Stimulated activated effector memory CD8-positive, alpha-beta T cell treated with anti-CD3 and anti-CD28 coated beads, Interleukin-12 subunit alpha, Interleukin-12 subunit beta, amount 100 ng/mL, for 72 hours (primary cell): ENCODE results near the gene MFSD2A.
"Not testable (repeated sequence)": the region's sequence is repeated elsewhere in the genome, so short reads cannot be mapped to it uniquely, and the experiment has no call there.

ENCODE experiments used
- ATAC-seq: fragments of 150-1000 bp; cut with Tn5 transposase; 2 replicates; pipeline ENCODE4 v1.10.0; 2021
- DNase-seq, 2 donors: peaks; one replicate each; pipeline ENCODE4 v3.0.0; 2021 to 2022; ENCODE audit warnings: low spot score in 2 of 2
- H3K27ac Mint-ChIP-seq: one replicate; pipeline ENCODE4 v1.8.0; 2022; ENCODE audit warnings: mild to moderate bottlenecking, mixed read lengths
- H3K36me3 Mint-ChIP-seq: one replicate; pipeline ENCODE4 v1.8.0; 2022; ENCODE audit warnings: mild to moderate bottlenecking, mixed read lengths
- H3K4me1 Mint-ChIP-seq: one replicate; pipeline ENCODE4 v1.8.0; 2022; ENCODE audit warnings: mixed read lengths
- H3K4me3 Mint-ChIP-seq: one replicate; pipeline ENCODE4 v1.8.0; 2022; ENCODE audit warnings: mild to moderate bottlenecking, mixed read lengths
- H3K9me3 Mint-ChIP-seq: one replicate; pipeline ENCODE4 v1.8.0; 2022; ENCODE audit warnings: mixed read lengths

MFSD2A gene

DNA sequence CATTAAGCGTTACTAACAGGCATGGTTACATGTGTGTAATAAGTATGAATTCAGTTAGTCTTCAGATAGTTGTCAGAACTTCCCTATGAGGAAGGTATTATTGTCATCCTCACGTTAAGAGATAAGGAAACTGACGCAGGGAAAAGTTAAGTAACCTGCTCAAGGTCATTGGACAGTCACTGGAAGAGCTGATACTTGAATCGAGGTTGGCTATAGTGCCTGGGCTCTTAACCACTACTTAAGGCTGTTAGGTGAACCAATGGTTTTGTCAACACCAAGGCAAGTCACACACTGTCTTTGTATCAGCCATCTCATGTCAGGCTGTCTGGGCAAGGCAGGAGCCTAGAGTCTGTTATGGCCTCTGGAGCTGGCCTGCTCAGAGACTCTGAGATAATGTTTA, 16.2 kb downstream of the MFSD2A start:
- no peak for DNase-seq
- no peaks in the 10 kb centered on the region for H3K9me3 Mint-ChIP-seq
- peaks cover 7% of the 10 kb centered on the region for H3K4me1 Mint-ChIP-seq
- peaks cover 38% of the 10 kb centered on the region for H3K36me3 Mint-ChIP-seq
- no peak overlapping the region for H3K27ac Mint-ChIP-seq
- ATAC-seq: no peak
- no peak overlapping the region for H3K4me3 Mint-ChIP-seq

DNA sequence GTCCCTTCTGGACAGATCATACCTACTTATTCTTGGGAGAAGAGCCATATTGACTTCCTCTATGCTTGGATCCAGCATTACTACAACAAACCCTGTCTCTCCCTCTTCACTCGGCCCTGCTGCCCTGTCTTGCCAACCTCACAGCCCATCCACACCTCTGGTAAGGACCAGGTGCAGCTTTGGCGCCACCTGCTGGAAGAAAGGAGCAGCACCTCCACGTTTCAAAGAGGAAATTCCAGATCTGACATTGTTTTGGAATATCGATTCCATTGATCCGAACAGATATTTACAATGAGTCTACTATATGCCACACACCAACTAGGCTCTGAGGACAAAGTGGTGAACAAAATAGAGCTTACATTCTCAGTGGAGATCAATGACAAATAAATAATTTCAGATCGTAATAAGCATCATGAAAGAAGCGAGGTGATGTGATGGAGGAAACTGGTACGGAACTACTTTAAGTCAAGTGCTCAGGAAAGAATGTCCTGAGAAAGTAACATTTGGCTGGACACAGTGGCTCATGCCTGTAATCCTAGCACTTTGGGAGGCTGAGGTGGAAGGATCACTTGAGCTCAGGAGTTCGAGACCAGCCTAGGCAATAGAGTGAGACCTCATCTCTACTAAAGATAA, 18.7 kb downstream of the MFSD2A start:
- Mint-ChIP-seq H3K9me3 (no peaks in the 10 kb centered on the region), H3K36me3 (peaks cover 17% of the 10 kb centered on the region), H3K4me3 (no peak overlapping the region), H3K27ac (no peak overlapping the region), H3K4me1 (peaks cover 7% of the 10 kb centered on the region)
- DNase-seq (peak; percentile 61 to 85), ATAC-seq (peak; percentile 74)

DNA sequence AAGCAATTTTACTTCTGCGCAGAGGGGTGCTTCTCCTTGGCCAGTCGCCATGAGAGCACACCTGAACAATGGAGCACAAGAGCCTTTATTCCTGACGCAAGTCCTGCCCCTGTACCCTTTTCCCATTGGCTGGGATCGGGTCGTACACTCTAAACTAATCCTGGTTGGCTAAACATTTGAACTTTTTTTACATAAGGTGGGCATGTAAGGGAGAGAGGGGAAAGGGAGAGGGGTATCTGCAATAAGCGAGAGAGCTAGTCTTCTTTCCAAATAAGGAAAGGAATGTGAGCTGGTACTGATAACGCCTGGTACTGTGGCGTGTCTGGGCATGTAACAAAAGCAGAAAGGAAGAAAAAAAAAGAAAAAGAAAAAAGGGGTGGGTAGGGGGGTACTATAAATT, 21.8 kb downstream of the MFSD2A start:
- Mint-ChIP-seq H3K27ac (no peak overlapping the region), H3K9me3 (no peaks in the 10 kb centered on the region)
- no peak for ATAC-seq

DNA sequence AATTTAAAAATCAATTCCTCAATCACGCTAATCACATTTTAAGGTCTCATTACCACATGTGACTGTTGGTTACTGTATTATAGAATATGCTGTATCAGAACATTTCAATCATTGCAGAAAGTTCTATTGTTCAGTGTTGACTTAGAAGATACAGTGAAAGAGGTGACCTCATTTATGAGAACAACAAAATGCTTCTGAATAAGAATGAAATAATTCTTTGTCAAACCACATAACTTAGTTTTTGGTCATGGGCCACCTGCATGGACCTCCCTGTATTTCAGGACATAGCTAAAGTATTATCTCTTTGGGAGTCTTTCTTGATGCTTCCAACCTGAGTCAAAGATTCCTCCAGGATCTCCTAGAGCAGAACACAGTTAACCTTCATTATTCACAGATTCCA, 22.3 kb downstream of the MFSD2A start:
- ATAC-seq: no peak
- no peak overlapping the region for H3K27ac Mint-ChIP-seq
- H3K36me3 Mint-ChIP-seq: no peaks in the 10 kb centered on the region
- no peak for DNase-seq
- no peak overlapping the region for H3K4me3 Mint-ChIP-seq
- no peaks in the 10 kb centered on the region for H3K9me3 Mint-ChIP-seq
- H3K4me1 Mint-ChIP-seq: peaks cover 7% of the 10 kb centered on the region

More for the DNA sequence above, 21.8 kb downstream of the MFSD2A start:
- Mint-ChIP-seq H3K36me3 (no peaks in the 10 kb centered on the region), H3K4me3 (no peak overlapping the region), H3K4me1 (peaks cover 7% of the 10 kb centered on the region)
- no peak for DNase-seq

DNA sequence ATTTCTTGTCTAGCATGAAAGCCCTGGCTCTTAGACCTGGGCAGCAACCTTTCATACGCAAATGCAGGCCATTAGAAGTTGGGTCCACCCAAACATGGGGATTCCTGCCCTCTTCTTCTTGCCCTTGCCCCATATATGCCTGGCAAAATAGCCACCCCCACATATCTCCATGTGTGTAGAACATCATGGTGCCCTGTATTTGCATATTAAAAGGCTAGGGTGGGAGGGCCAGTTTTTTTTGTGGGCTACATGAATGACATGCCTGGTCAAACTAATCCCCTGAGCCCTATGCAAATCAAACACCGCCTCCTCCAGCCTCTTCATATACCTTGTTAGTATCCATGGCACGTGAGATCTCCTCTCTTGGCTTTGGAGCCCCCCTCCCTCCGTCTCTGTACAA, 24.7 kb downstream of the MFSD2A start:
- ATAC-seq (no peak), DNase-seq (no peak)
- no peak overlapping the region for H3K27ac Mint-ChIP-seq
- no peaks in the 10 kb centered on the region for H3K9me3 Mint-ChIP-seq
- H3K4me3 Mint-ChIP-seq: no peak overlapping the region
- no peaks in the 10 kb centered on the region for H3K36me3 Mint-ChIP-seq
- H3K4me1 Mint-ChIP-seq: no peaks in the 10 kb centered on the region

DNA sequence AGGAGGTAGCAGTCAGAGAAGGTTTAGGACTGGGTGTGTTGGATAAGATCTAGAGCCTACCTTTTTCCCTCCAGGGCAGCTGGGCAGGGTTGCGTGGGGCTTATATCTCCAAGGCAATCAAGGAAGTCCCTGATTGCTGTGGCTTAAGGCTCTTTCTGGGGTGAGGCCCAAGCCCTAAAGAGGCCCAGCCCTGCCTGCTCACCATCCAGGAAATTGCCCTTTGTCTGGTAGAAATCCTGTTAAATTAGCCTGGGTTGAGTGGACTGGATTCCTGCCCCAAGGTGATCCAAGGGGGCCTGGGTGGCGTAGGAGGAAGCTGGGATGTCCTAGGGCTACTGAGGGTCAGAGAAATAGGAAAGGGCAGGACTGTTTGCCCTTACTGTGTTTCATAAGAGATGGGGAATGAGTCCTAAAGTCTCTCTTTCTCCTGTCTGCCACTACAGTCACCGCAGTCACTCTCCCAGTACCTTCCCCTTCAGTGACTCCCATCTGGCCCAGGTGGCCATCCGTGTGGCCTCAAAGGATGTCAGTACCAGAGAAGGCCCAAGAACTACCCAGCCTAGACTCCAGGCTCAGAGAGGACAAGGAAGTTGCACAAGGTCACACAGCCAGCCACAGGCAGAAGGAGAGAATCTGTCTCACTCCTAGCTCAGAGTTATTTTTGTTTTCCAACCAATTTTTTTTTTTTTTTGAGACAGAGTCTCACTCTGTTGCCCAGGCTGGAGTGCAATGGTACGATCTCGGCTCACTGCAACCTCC, 25.8 kb downstream of the MFSD2A start:
- no peaks in the 10 kb centered on the region for H3K9me3 Mint-ChIP-seq
- ATAC-seq (no peak), DNase-seq (no peak)
- no peaks in the 10 kb centered on the region for H3K36me3 Mint-ChIP-seq
- no peak overlapping the region for H3K27ac Mint-ChIP-seq
- no peak overlapping the region for H3K4me3 Mint-ChIP-seq
- H3K4me1 Mint-ChIP-seq: no peaks in the 10 kb centered on the region

DNA sequence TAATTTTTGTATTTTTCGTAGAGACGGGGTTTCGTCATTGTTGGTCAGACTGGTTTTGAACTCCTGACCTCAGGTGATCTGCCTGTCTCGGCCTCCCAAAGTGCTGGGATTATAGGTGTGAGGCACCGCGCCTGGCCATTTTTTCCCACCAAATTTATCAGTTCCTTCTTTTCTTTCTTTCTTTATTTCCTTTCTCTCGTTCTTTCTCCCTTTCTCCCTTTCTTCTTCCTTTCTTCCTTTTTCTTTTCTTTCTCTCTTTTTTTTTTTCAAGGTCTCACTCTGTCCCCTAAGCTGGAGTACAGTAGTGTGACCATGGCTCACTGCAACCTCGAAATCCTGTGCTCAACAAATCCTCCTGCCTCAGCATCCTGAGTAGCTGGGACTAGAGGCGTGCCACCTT, 26.4 kb downstream of the MFSD2A start:
- Mint-ChIP-seq H3K4me3 (no peak overlapping the region), H3K4me1 (no peaks in the 10 kb centered on the region), H3K36me3 (no peaks in the 10 kb centered on the region), H3K27ac (no peak overlapping the region), H3K9me3 (no peaks in the 10 kb centered on the region)
- no peak for ATAC-seq
- no peak for DNase-seq

DNA sequence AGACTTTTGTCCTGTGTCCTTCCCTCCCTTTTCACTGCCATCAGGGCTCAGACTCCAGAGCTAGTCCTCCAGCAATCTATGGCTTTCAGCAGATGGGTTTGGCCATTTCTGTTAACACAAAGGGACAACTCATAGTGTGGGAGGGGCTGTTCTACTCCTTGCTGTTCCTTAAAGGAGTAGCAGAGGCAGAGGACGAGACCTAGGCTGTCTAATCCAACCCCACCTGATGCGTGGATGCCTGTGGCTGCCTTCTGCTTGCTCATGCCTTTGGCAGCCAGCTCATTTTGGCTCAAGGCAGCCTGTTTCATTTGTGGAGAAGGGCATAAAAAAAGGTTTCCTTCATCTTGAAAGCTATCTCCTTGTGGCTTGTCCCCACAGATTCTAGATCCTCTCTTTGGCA, 27.0 kb downstream of the MFSD2A start:
- no peak for DNase-seq
- H3K4me3 Mint-ChIP-seq: no peak overlapping the region
- no peak overlapping the region for H3K27ac Mint-ChIP-seq
- no peaks in the 10 kb centered on the region for H3K9me3 Mint-ChIP-seq
- H3K4me1 Mint-ChIP-seq: no peaks in the 10 kb centered on the region
- no peaks in the 10 kb centered on the region for H3K36me3 Mint-ChIP-seq
- ATAC-seq: no peak

DNA sequence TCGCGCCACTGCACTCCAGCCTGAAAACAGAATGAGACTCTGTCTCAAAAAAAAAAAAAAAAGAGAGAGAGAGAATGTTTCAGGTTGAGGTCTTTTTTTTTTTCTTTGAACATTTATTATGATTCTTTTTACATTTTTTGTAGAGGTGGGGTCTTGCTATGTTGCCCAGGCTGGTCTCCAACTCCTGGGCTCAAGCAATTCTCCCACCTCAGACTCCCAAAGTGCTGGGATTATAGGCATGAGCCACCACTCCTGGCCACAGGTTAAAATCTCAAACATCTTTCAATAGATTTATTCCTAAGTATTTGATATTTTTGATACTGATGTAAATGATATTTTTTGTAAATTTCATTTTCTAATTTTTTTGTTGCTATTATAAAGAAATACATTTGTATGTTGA, 29.5 kb downstream of the MFSD2A start:
- H3K27ac Mint-ChIP-seq, H3K4me1 Mint-ChIP-seq, H3K4me3 Mint-ChIP-seq, ATAC-seq, H3K36me3 Mint-ChIP-seq, H3K9me3 Mint-ChIP-seq, DNase-seq: not testable (repeated sequence)

DNA sequence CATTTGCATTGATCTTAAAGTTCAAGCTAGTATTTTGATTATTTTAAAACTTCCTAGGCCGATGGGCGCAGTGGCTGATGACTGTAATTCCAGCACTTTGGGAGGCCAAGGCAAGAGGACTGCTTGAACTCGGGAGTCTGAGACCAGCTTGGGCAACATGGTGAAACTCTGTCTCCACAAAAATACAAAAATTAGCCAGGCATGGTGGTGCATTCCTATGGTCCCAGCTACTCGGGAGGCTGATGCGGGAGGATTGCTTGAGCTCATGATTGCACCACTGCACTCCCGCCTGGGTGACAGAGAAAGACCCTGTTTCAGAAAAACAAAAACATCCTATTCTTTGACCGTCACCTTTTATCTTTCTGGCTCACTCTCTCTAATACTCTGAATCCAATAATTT, 30.0 kb downstream of the MFSD2A start:
- Mint-ChIP-seq H3K4me1 (no peaks in the 10 kb centered on the region), H3K36me3 (no peaks in the 10 kb centered on the region), H3K27ac (no peak overlapping the region), H3K4me3 (no peak overlapping the region), H3K9me3 (no peaks in the 10 kb centered on the region)
- DNase-seq: no peak
- ATAC-seq: no peak

DNA sequence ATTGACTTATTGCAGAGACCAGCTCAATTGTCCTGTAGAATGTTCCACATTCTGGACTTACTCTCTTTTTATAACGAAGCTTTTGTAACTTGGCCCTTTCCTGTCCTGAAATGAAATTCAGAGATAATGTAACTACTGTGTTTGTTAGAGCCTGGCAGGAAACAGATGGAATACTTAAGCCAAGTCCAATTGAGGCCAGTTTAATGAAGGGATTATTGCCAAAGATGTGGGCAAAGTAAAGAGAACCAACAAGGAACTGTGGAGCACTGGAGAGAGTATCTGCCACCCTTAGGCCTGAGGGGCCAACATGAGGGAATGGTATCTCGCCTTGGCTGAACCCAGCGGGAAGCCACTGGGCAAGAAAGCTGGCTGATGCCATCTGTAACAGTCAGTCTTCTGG, 32.9 kb downstream of the MFSD2A start:
- H3K4me3 Mint-ChIP-seq: no peak overlapping the region
- no peak overlapping the region for H3K27ac Mint-ChIP-seq
- H3K36me3 Mint-ChIP-seq: no peaks in the 10 kb centered on the region
- DNase-seq (no peak), ATAC-seq (no peak)
- H3K4me1 Mint-ChIP-seq: no peaks in the 10 kb centered on the region
- no peaks in the 10 kb centered on the region for H3K9me3 Mint-ChIP-seq

DNA sequence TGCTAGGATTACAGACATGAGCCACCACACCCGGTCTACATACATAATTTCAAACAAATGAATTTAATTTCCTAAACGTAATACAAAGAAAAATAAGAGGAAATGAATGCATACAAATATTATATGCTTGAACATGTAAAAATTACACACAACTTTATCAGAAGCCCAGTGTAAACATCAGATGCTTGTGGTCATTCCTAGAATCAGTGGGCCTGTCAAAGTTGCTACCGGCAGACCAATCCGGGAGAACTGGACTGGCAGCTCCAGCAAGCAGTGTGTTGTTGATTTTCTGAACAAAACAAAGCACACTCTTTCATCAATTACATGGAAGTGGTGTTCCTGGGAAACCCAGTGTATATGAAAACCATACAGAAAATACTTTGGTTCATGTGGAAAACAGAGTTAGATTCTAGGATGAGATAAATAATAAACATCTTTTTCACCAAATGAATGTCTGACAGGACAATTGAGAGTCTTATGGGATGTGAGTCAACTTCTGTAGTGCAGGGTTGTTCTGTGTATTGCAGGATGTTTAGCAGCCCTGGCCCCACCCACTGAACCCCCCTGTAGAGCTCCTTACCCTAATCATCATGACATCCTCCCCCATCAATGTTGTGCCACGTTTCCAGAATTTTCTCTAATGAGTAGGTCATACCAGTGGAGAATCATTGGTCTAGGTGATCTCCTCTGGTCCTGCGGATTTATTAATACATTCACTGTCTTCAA, 33.8 kb downstream of the MFSD2A start:
- H3K36me3 Mint-ChIP-seq: no peaks in the 10 kb centered on the region
- no peak overlapping the region for H3K27ac Mint-ChIP-seq
- no peak for ATAC-seq
- no peak overlapping the region for H3K4me3 Mint-ChIP-seq
- H3K9me3 Mint-ChIP-seq: no peaks in the 10 kb centered on the region
- DNase-seq: no peak
- no peaks in the 10 kb centered on the region for H3K4me1 Mint-ChIP-seq

DNA sequence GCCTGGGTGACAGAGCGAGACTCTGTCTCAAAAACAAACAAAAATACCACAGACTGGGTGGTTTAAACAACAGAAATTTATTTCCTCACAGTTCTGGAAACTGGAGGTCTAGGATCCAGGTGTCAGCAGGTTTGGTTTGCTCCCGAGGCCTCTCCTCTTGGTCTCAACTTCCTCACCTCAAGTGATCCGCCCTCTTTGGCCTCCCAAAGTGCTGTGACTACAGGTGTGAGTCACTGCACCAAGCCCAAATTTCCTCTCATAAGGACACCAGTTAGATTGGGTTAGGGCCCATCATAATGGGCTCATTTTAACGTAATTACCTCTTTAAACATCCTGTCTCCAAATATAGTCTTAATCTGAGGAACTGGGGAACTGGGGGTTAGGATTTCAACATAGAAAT, 35.5 kb downstream of the MFSD2A start:
- H3K4me3 Mint-ChIP-seq: no peak overlapping the region
- H3K36me3 Mint-ChIP-seq: no peaks in the 10 kb centered on the region
- no peaks in the 10 kb centered on the region for H3K9me3 Mint-ChIP-seq
- no peak overlapping the region for H3K27ac Mint-ChIP-seq
- DNase-seq (no peak), ATAC-seq (no peak)
- peaks cover 7% of the 10 kb centered on the region for H3K4me1 Mint-ChIP-seq

DNA sequence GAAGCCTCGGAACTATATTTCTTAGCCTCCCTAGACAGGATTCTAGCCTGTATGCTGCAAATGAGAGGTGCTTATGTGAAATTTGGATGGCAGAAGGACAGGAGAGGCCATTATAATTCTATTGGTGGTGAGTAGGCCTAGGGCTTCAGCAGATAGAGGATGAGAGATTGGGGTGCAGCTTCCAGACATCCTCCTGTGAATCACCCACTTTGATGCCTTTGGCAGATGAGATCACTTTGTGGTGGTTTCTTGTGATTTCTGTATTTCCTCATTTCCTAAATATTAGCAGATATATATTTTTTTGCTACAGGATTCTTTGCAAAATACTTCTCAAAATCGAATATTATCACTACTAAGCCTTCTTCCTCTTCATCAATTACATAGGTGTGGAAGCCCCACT, 37.3 kb downstream of the MFSD2A start:
- DNase-seq (no peak), ATAC-seq (no peak)
- H3K4me1 Mint-ChIP-seq: peaks cover 23% of the 10 kb centered on the region
- H3K27ac Mint-ChIP-seq: no peak overlapping the region
- H3K4me3 Mint-ChIP-seq: no peak overlapping the region
- H3K36me3 Mint-ChIP-seq: no peaks in the 10 kb centered on the region
- no peaks in the 10 kb centered on the region for H3K9me3 Mint-ChIP-seq

DNA sequence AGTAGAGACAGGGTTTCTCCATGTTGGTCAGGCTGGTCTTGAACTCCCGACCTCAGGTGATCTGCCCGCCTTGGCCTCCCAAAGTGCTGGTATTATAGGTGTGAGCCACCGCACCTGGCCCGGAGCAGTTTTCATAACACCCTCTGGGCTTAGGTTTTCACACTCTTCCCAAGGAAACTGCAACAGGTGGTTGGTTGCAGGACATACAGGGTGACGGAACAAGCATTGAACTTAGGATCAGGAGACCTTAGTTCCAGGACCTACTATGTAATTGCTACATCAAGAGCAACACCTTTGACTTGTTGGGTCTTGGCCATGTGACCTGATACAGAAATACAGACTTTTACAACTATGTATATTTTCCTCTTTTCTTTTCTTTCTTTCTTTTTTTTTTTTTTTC, 37.9 kb downstream of the MFSD2A start:
- H3K27ac Mint-ChIP-seq: peak overlapping the region; percentile 32
- H3K9me3 Mint-ChIP-seq: no peaks in the 10 kb centered on the region
- DNase-seq (no peak), ATAC-seq (no peak)
- H3K4me3 Mint-ChIP-seq: no peak overlapping the region
- peaks cover 23% of the 10 kb centered on the region for H3K4me1 Mint-ChIP-seq
- H3K36me3 Mint-ChIP-seq: no peaks in the 10 kb centered on the region

DNA sequence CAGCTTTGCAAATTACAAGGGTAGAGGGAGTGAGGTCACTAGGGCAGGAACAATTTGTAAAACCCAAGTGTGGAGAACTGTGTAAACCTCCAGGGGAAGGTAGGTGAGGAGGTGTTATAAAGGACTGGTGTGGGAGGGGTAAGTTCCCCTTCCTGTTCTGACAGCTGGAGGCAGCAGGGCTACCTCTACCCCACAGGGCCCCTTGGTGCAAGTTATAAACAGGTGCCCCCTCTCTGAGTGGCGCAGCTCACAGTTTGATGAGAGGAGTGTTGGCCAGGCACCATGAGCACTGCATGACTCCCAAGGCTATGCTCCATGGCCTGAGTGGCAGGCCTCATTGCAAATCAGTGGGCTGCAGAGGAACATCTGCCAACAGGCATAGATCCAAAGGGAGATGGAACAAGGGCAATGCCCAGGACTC, 41.0 kb downstream of the MFSD2A start:
- DNase-seq (peak in 1 of 2 donors; percentile 52), ATAC-seq (peak; percentile 94)
- peaks cover 23% of the 10 kb centered on the region for H3K4me1 Mint-ChIP-seq
- H3K9me3 Mint-ChIP-seq: no peaks in the 10 kb centered on the region
- no peak overlapping the region for H3K4me3 Mint-ChIP-seq
- peak overlapping the region; percentile 10 for H3K27ac Mint-ChIP-seq
- no peaks in the 10 kb centered on the region for H3K36me3 Mint-ChIP-seq
